Activated CD8-positive, alpha-beta T cell treated with anti-CD3 and anti-CD28 coated beads for 36 hours (primary cell): Measurements from ENCODE around the gene AKAP13. TPM values are rescaled to one million over a fixed set of nuclear protein-coding genes. Genes with fewer than 3 reads are reported as not detected.

Source experiments
- ATAC-seq: fragments of 200-7000 bp; cut with Tn5 transposase; one replicate; pipeline ENCODE4 v1.10.0; 2021; ENCODE audit warnings: mild to moderate bottlenecking, moderate library complexity
- CTCF ChIA-PET: fragments of 350-600 bp; sonication (Branson Sonifier 250); formaldehyde crosslinking; loops from one replicate; lab custom pipeline; 2021; ENCODE audit warnings: antibody characterized with exemption; lab: Charles Lee
- POLR2A ChIA-PET: fragments of 350-600 bp; sonication (Branson Sonifier 250); formaldehyde crosslinking; loops from one replicate; lab custom pipeline; 2021; ENCODE audit warnings: antibody characterized with exemption; lab: Charles Lee
- DNase-seq: peaks from one replicate; pipeline ENCODE4 v3.0.0-alpha.2; 2020
- H3K27ac Mint-ChIP-seq: one replicate; pipeline ENCODE4 v1.8.0; 2021; ENCODE audit warnings: mild to moderate bottlenecking, mixed read lengths
- H3K27me3 Mint-ChIP-seq: one replicate; pipeline ENCODE4 v1.8.0; 2021; ENCODE audit warnings: mixed read lengths
- H3K36me3 Mint-ChIP-seq: one replicate; pipeline ENCODE4 v1.8.0; 2021; ENCODE audit warnings: low read depth, mixed read lengths
- H3K4me1 Mint-ChIP-seq: one replicate; pipeline ENCODE4 v1.8.0; 2021; ENCODE audit warnings: low read depth, mixed read lengths
- H3K4me3 Mint-ChIP-seq: one replicate; pipeline ENCODE4 v1.8.0; 2021; ENCODE audit warnings: mild to moderate bottlenecking, moderate library complexity, mixed read lengths
- H3K9me3 Mint-ChIP-seq: one replicate; pipeline ENCODE4 v1.8.0; 2021; ENCODE audit warnings: mixed read lengths
- CTCF ChIP-seq: fragments of 200-600 bp; IDR thresholded peaks from one replicate; pipeline ENCODE4 v1.8.0; 2022; ENCODE audit warnings: antibody characterized with exemption, mild to moderate bottlenecking
- intact Hi-C: fragments of 100-400 bp; cut with micrococcal nuclease; formaldehyde crosslinking; loops from one replicate; pipeline ENCODE4 v1.10.0; 2022
- total RNA-seq, 2 experiments: library from RNA; stranded (reverse); gene quantifications; one replicate each; pipeline ENCODE4 v1.2.3, GENCODE V29; 2021

AKAP13 gene
- total RNA-seq, 2 experiments from 2014 or later: 79.1 to 79.5 TPM

- H3K27me3 Mint-ChIP-seq: no peaks in the 10 kb centered on the region
- intact Hi-C loops: no loop called here
- no peak for TF ChIP-seq CTCF
- CTCF ChIA-PET: interaction anchor here (0.8 to 5.5 kb wide), 2 partner anchors 13 to 195 kb away, joined by 3 to 40 read pairs; no protein-coding TSS in a partner anchor
- no peaks in the 10 kb centered on the region for H3K9me3 Mint-ChIP-seq
- H3K27ac Mint-ChIP-seq: no peak overlapping the region
- H3K4me3 Mint-ChIP-seq: no peak overlapping the region
- peaks cover 50% of the 10 kb centered on the region for H3K4me1 Mint-ChIP-seq
- ATAC-seq (no peak), DNase-seq (no peak)
- no peaks in the 10 kb centered on the region for H3K36me3 Mint-ChIP-seq
- POLR2A ChIA-PET: interaction anchor here (2.8 kb wide), 1 partner anchor 89 kb away, joined by 6 read pairs; no protein-coding TSS in a partner anchor
Measured at GRCh38 chr15:85491691-85492090, 111.3 kb downstream of the AKAP13 start.

GRCh38 chr15:85492406-85492805, 112.0 kb downstream of the AKAP13 start:
- Mint-ChIP-seq H3K27ac (no peak overlapping the region), H3K27me3 (no peaks in the 10 kb centered on the region), H3K4me1 (peaks cover 53% of the 10 kb centered on the region), H3K9me3 (no peaks in the 10 kb centered on the region), H3K36me3 (no peaks in the 10 kb centered on the region), H3K4me3 (no peak overlapping the region)
- ChIA-PET POLR2A (no interaction called here), CTCF (interaction anchor here (5.5 kb wide), 1 partner anchor 13 kb away, joined by 40 read pairs; no protein-coding TSS in a partner anchor)
- intact Hi-C loops: no loop called here
- ATAC-seq (no peak), DNase-seq (no peak)
- TF ChIP-seq CTCF: no peak

- Mint-ChIP-seq H3K4me3 (no peak overlapping the region), H3K9me3 (no peaks in the 10 kb centered on the region), H3K36me3 (no peaks in the 10 kb centered on the region), H3K4me1 (peaks cover 54% of the 10 kb centered on the region), H3K27ac (no peak overlapping the region), H3K27me3 (no peaks in the 10 kb centered on the region)
- DNase-seq (no peak), ATAC-seq (no peak)
- intact Hi-C loops: no loop called here
- ChIA-PET POLR2A (no interaction called here), CTCF (interaction anchor here (0.6 to 5.5 kb wide), 2 partner anchors 12 to 162 kb away, joined by 3 to 40 read pairs; no protein-coding TSS in a partner anchor)
- TF ChIP-seq CTCF: no peak
Measured at GRCh38 chr15:85493260-85493659, 112.9 kb downstream of the AKAP13 start.

GRCh38 chr15:85494048-85494777, 113.8 kb downstream of the AKAP13 start:
- CTCF ChIA-PET: interaction anchor here (0.9 to 1.1 kb wide), 3 partner anchors 8 to 200 kb away, joined by 3 to 4 read pairs (median 4); no protein-coding TSS in a partner anchor
- DNase-seq (no peak), ATAC-seq (no peak)
- Mint-ChIP-seq H3K9me3 (no peaks in the 10 kb centered on the region), H3K4me1 (peaks cover 53% of the 10 kb centered on the region), H3K27ac (no peak overlapping the region), H3K4me3 (no peak overlapping the region), H3K27me3 (no peaks in the 10 kb centered on the region), H3K36me3 (no peaks in the 10 kb centered on the region)
- no peak for TF ChIP-seq CTCF
- POLR2A ChIA-PET: interaction anchor here (0.9 kb wide), 1 partner anchor 18 kb away, joined by 5 read pairs; no protein-coding TSS in a partner anchor
- intact Hi-C loops: no loop called here

- Mint-ChIP-seq H3K4me1 (peaks cover 53% of the 10 kb centered on the region), H3K36me3 (no peaks in the 10 kb centered on the region), H3K4me3 (no peak overlapping the region), H3K27me3 (no peaks in the 10 kb centered on the region), H3K27ac (no peak overlapping the region), H3K9me3 (no peaks in the 10 kb centered on the region)
- DNase-seq (no peak), ATAC-seq (no peak)
- intact Hi-C loops: no loop called here
- POLR2A ChIA-PET: interaction anchor here (0.9 kb wide), 1 partner anchor 17 kb away, joined by 5 read pairs; no protein-coding TSS in a partner anchor
- CTCF ChIA-PET: interaction anchor here (0.9 to 1.1 kb wide), 3 partner anchors 9 to 201 kb away, joined by 3 to 4 read pairs (median 4); no protein-coding TSS in a partner anchor
- TF ChIP-seq CTCF: no peak
Measured at GRCh38 chr15:85495096-85495495, 114.7 kb downstream of the AKAP13 start.
